Measurements from ENCODE around the gene KRT17.

KRT17 gene

DNA sequence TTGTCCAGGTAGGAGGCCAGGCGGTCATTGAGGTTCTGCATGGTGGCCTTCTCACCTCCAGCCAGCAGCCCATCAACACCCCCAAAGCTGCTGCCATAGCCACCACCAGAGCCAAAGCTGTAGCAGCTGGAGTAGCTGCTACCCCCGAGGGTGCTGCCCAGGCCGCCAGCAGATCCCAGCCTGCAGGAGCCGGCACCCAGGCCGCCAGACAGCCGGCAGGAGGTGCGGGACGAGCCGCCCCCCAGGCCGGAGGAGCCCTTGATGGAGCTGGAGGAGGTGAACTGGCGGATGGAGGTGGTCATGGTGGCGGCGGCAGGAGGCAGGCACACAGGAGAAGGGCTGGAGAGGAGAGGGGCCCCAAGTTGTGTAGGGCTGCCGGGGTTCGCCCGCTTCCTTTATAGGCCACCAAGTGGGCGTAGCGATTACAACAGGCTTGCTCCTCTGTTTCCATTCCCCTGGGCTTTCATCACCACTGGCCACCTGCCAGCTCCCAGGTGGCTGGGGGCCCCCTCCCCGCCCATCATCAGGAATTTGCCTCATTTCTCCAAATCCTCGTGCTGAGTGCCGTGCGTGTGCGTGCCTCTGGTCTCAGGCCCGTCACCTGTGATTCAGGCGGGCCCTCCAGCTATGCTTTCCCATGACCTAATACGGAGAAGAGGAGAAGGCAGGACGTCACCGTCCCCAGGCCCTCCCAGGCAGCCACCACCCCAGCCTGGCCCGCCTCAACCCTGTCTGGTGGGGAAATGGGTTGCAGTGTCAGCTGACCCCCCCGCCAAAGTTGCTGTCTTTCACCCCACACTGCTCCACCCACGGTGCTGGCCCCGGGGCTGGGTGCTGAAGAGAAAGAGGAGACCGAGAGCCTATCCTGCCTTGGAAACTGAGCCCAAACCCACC is at the start of gene KRT17:
KRT17 (minus strand) TSS at position 368 of the 894 bp plus-strand sequence; CDS start at position 302, 66 bp downstream.
- no peak for DNase-seq (ENCODE audit: low read depth)

DNA sequence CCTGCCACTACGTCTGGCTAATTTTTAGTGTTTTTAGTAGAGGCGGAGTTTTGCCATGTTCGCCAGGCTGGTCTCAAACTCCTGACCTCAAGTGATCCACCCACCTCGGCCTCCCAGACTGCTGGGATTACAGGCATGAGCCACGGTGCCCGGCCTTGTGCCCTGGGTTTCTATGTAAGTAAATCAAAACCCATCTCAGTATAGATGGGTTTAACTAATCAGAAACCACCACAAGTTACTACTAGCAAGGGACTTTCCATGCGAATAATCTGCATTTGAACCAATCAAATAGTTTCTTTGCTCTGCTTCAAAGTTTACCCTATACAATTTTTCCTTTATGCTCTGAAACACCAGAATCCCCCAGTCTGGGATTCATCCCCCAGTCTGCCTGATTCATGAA is 47.8 kb upstream of the KRT17 start:
- DNase-seq (ENCODE audit: low read depth): no peak

DNA sequence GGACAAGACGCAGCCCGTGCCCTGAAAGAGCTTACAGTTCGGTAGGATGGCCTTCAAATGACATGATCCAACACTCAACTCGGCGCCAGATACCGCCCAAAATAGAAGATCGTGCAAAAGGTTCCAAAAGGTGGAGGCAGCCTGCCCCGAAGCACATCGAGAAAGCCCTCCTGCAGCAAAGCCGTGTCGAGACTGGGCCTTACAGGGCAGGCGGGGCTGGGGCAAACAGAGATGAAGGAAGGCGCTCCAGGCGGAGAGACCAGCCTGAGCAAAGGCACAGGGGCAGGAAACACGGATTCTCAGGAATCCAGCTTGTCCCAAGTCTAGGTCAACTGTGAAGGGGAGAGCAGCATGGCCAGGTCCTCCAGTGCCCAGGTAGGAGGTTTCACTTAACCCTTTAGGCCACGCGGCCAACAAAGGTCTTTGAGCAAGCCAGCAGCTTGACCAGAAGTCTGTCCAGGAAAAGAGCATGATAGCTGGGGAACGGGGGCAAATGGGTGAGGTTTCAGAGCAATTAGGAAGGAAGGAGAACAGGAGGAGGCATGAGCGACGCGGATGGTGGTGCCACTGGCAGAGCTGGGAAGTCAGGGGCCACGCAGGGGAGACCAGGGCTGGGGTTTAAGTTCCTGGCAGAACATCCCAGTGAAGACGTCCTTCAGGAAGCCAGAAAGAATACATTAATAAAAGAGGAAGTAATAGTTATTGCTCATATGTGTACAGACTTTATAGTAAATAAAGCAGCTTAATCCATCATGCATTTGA is 43.1 kb upstream of the KRT17 start:
- DNase-seq (ENCODE audit: low read depth): no peak

DNA sequence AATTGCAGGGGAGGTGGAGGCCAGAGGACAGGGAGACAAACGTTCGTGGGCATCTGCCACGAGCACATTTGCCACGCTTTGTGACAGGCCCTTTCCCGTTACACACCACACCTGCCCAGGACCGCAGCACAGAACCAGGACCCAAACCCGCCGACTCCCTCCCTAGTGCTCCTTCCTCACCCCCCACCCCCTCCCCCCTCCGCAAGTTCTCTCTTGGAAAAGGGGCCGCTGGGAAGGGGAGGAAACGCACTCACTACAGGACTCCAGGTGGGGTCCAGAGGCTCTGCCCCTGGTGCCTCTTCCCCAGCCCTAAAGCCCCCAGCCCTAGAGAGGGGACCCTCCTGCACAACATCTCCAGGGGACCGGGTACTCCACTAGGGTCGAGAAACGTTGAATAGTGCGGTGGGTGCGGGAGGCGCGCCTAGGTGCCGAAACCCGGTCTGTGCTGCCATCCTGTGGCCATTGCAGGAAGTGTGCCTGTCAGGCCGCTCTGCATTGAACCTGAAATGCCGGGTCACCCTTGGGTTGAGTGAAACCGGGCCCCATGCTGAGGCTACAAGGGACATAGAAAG is 42.4 kb upstream of the KRT17 start:
- peak; percentile 84 for DNase-seq (ENCODE audit: low read depth)

DNA sequence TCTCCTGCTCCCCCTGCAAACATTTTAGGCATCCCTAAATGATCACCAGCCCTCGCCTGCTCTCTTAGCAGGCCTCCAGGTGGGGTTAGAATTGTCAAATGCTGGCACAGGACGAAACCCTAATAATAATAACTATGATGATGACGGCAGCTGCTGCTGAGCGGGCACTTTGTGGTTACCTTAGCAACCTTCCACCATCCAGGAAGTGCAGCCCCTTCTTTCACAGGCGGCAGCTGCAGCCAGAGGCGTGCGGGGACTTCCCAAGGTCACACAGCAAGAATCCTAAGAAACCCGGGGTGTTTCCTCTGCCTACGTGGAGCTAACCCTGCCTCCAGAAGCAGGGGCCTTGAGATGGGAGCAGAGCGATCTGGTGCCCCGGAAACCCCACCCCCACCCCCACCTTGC is 41.9 kb upstream of the KRT17 start:
- peak; percentile 78 for DNase-seq (ENCODE audit: low read depth)

DNA sequence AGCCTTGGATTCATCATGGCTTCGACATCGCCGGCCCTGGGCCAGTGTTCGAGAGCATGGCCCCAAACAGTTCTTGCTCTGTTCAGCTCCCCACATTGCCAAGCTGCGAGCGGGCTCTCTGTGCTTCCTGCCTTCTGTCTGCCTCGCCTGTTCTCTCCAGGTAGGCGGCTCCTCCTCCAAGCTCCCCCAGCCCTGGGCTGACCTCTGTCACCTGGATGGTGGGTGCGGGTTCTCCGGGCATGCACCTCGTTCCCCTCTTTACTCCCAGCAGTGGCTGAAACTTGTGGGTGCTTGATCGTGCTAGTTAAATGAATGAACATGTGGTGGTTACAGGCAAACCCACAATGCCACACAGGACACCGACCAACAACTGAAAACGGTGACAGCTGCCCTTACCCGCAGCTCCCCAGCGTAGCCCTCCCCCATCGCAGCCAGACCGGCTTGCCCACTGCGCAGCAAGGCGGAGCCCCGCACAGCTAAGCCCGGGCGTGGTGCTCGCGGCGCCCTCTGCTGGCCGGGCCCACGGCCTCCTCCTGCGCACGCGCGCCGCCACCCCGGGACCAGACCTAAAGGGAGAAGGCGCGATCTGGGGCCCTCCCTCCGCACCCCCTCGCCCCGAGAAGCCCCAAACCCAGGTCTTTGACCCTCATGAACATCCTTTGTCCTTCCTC is 41.3 kb upstream of the KRT17 start:
- peak; percentile 87 for DNase-seq (ENCODE audit: low read depth)

DNA sequence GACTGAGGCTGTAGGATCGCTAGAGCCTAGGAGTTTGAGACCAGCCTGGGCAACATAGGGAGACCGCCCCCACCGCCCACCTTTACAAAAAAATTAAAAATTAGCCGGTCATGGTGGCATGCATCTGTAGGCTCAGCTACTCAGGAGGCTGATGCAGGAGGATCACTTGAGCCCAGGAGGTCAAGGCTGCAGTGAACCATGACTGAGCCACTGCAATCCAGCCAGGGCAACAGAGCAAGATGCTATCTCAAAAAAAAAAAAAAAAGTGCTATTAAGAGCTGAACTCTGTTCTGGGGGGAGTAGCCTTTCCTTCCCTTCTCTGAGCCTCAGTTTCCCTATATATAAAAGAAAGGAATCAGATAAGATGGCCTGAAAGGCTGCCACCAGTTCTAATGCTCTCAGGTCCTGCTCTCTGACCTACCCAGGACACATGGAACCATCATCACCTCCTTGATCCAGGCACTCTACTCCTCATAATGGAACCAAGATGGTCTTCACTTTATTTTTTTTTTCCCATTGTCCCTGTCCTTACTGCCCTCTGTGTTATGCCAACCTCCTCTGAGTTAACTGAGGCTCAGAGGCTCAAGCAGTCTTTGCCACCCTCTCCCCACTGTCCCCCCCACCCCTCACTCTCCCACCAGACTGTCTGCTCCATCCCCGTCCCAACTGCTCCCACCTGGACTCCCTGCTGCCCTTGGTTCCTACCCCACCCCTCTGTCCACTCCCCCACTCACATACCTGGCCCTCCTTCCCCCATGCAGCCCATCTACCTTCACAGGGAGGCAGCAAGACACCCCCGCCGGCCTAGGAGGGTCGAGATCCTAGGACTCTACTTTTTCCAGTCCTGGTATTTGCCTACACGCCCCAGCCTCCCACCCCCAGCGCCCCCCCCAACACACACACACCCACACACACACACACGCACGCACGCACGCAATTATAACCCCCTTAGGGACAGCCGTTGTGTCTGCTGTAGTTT is 40.5 kb upstream of the KRT17 start:
- DNase-seq (ENCODE audit: low read depth): no peak

DNA sequence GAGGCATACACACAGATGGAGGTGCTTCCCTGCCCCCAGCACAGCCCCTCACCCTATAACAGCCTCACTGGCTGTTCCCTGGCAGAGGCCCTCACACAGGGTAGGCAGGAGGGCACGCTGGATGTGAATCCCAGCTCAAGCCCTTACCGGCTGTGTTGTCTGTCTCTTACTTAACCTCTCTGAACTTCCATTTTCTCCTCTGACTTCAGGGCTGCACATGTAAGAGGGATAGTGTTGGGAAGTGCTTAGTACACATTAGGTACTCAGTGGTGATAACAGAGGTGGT is 39.7 kb upstream of the KRT17 start:
- no peak for DNase-seq (ENCODE audit: low read depth)

DNA sequence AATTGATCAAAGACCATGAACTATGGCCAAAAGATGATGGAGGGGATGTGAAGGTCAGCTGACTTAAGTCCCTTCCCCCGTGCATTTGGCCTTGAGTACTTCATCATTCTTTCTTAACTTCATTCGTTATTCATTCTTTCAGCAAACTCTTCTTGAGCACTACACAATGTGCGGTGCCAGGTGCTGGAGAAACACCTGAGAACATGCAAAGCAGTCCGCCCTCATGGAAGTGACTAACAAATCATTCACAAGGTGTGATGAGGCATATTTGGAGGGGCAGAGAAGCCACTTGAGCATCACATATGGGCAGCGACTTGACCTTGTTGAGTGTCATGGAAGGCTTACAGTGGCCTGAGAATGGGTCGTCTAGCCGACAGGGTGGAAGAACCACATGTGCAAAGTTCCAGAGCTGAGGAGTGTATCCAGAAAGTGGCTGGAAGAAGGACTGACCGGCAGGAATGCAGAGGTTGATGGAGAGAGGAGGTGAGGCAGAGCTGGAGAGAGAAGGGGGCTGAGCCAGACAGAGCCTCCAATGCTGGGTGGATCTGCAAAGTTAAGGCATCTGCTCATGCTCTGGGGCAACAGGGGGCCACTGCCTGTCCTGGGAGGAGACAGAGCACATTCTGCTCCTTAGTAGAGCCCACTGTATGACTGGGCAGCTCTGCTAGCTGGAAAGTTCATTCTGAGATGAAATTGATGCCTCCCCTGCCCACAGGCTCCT is 39.2 kb upstream of the KRT17 start:
- DNase-seq (ENCODE audit: low read depth): no peak

DNA sequence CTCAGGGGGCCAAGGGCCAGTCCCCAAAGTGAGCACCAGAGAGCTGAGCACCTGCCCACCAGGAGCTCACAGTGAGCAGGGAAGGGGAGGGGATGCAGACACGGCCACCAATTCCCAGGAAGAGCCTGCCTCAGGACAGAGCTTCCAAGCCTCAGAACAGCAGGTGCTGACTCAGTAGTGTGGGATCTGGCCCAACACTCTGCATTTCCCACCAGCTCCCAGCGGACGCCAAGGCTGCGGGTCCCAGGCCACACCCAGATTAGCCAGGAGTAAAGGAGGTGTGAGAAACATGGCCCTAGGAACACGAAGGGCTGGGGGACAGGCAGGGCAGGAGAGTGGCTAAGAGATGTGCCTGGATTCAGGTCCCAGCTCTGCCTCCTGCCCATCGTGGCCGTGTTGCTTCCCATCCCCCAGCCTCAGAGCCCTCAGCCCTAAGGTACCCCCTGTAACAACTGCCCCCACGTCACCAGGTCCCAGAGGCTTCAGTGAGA is 35.9 kb upstream of the KRT17 start:
- no peak for DNase-seq (ENCODE audit: low read depth)

DNA sequence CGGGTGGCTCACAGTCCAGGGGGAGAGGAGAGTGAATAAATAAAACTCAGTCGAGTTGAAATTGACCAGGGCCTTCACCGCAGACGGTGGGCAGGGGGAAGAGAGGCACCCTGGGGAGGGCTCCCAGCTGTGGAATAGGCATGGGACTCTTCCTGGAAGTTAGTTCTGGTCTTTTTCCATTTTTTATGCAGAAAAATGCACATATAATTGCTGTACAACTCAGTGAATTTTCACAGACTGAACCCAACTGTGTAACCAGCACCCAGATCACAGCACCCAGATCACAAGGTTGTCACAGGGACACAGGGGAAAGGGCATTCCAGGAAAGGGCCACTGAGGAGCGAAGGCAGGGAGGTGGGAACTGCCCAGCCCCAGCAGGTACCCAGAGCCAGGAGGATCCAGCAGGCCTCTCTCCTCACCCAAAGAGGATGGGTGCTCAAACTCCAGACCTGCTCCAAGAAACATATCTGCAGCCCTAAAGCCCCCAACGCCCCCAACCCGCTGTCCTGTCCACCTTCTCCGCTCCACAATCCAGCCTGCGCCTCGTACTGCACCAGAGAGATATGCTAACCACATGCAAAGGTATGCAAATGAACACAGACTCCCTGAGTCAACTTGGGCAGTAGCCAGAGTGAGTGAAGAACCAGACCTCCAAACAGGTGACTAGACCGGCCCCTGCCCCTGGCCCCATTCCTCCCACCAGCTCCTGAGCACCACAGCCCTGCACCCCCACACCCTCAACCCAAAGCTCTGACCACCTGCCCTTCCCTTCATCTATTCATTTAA is 35.2 kb upstream of the KRT17 start:
- DNase-seq (ENCODE audit: low read depth): no peak

DNA sequence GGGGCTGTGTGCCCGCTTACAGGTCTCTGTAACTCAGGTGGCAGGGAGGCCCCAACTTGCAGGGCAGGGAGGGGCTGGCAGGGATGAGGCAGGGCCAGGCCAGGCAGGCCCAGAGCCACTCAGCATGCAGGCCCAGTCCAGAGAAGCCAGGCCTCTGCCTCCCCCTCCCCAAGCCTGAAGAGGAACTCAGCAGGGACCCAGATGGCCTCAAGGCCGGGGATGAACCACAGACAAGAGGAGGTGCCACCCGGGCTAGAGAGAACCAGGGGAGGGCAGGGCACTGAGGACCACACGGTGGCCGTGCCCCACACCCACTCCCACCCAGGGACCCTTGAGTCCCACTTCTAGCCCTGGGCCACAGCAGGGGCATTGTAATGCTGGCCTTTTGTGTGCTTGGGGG is 34.5 kb upstream of the KRT17 start:
- DNase-seq (ENCODE audit: low read depth): no peak

DNA sequence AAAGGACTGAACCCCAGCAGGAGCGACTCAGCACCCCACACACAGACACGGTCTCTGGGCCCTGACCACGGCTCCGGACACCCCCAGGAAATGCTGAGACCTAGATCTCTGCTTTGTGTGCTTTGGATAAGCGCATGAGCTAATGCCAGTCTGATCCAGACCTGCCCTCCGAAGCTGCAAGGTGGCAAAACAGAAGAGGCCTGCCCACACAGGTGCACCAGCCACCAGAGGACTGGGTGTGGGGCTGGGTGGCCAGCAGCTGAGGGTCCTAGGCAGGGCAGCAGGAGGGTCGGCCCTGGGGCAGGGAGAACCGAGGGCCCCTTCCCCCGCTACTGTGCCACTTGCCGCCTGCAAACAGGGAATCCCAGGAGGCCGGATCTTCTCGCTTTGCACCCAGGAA is 33.6 kb upstream of the KRT17 start:
- no peak for DNase-seq (ENCODE audit: low read depth)

DNA sequence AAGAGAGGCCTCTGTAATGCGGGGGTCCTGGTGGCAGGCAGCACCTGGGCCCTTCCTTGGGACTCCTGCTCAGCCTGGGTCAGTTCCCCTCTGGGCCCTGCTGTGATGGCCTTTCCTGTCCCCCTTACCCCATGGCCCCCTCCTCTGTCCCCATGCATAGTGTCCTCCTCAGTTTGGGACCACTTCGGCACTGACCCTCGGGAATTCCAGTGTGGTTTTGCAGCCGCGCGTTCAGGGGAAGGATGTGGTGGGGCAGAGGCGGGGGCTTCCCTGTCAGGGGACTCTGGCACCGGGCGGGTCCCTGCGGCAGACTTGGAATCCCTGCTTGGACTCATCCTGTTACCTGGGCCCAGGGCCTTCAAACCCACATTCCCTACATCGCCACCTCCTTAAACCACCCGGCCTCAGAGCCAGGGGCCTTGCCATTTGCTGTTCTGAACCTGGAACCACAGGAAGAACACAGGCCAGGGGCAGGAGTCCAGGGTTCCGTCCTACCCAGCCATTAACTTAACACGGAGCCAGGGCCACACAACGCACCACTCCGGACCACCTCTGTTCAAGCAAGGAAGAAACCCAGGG is 32.9 kb upstream of the KRT17 start:
- no peak for DNase-seq (ENCODE audit: low read depth)

DNA sequence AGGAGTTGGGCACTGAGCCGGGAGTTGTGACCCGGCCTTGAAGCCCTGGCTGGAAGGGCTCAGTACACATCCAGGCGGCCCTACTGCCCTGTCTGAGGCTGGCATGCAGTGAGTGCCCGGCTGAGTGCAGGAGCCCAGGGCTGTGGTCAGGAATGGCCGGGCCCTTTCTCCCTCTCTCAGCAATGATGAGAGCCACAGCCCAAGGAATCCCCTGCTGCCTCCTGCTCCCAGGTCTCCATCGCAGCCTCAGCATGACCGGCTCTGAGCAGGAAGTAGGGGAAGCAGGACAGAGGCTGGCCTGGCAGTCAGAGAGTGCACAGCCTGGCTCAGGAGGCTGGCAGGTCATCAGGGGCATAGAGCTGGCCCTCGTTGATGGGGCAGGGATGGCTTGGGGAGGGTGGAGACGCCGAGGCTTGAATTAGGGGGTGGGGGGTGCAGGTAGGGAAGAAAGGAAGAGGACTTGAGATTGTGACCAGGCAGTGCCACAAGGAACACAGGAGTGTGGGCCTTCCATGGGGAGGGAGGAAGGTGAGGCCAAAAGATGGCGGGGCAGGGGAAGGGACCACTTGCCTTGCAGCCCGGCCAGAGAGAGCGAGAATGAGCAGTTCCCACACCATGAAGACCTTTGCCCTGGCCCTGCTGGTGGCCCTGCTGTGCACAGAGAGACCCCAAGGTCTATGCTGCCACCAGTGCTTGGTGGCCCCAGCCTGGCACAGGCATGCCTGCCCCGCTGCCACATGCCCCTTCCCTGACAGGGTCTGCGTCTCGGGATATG is 32.1 kb upstream of the KRT17 start:
- no peak for DNase-seq (ENCODE audit: low read depth)

DNA sequence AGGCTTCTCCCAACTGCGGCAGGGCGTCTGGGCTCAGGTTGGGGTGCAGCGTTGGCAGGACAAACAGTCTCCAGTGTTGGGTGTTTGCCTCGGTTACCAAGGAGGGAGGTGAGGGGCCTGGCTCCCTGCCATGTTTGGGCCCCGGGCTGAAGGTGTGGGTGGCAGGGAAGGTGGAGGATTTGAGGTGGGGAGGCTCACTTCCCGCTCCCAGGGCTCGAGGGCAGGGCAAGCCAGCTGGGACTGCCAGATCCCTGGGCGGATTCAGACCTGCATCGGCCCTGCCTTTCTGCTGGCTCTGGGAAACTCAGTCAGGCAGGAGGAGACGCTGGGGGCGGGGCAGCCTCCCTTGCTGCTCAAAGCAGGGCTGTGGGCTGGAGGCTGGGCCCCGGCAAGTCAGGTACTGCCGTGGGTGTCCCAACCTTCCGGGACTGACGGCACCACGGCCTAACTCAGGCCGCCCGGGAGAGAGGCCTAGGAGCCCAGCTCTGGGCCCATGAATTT is 31.3 kb upstream of the KRT17 start:
- no peak for DNase-seq (ENCODE audit: low read depth)

DNA sequence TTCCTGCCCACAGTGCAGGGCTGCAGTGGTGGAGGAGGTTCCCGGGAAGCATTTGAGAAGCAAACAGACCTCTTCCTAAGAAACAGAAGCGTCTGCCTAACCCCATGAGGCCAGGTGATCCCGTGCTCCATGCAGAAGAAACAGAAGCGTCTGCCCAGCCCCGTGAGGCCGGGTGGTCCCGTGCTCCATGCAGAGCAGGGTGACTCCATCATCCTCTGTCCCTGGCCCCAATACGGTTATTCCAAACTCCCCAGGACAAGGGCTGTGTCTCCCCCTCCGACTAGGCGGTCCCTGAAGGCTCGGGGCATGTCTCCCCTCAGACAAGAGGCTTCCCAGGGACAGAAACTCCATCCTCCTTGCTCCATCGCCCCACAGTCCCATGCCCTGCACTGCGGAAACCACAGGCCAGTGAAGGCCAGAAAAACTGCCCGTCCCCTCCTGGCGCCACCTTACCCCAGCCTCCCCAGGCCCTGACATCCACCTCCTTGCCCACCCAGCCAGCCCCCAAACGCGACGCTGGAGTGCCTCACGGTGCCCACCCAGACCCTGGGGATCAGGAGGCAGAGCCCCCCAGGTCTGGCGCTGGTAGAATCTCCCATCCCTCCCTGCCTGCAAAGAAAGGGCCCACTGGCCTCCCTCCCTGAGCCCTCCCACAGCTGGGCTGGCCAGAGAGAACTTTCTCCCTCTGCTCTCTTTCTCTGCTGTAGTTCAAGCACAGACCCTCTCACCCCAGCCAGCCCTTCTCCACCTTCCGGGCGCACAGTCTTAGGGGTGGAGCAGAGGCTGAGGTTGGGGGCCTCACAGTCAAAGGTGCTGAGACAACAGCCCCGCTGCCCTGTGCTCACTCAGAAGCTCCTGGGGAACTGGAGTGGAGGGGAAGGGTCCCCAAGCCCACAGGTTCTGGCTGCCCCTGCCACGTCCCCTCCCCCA is 30.6 kb upstream of the KRT17 start:
- no peak for DNase-seq (ENCODE audit: low read depth)
